ENCODE results near the gene PAX5.

PAX5 gene

DNA sequence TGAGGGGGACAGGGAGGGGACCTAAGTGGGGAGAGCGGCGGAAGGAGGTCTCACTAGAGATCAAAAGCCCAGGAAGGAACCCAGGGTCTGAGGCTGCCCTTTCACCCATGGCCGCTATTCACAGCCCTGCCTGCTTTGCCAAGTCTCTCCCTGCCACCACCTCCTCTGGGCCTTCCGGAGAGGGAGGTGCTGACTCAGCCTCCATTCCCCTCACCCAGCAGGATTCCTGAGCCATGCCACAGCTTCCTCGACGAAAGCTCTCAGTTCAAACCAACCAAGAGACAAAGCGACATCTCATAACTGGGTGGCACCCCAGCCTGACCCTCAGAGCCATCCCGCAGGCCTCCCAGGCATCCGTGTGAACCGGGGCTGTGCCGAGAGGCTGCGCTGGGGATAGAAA is 36.7 kb downstream of the PAX5 start:
- no peaks in the 10 kb centered on the region for H4K20me1 ChIP-seq (ENCODE audit: insufficient read depth, low read length)
- no peaks in the 10 kb centered on the region for H3K9me3 ChIP-seq (replicated peaks; ENCODE audit: insufficient read depth, low read length)
- no peak overlapping the region for H3K9ac ChIP-seq (ENCODE audit: low read length)
- no peak overlapping the region for H3K27ac ChIP-seq (ENCODE audit: low read length)
- no peaks in the 10 kb centered on the region for H3K79me2 ChIP-seq (ENCODE audit: low read length)
- H3K4me2 ChIP-seq (ENCODE audit: low read depth, low read length): no peak overlapping the region
- no peaks in the 10 kb centered on the region for H3K27me3 ChIP-seq (replicated peaks; ENCODE audit: insufficient read depth, low read length)
- peaks cover 5% of the 10 kb centered on the region; the same call in 1 of the 2 replicates for H3K4me1 ChIP-seq (ENCODE audit: low read length)
- H2AFZ ChIP-seq (ENCODE audit: low read length): no peak overlapping the region
- TF ChIP-seq, protein P1, sequence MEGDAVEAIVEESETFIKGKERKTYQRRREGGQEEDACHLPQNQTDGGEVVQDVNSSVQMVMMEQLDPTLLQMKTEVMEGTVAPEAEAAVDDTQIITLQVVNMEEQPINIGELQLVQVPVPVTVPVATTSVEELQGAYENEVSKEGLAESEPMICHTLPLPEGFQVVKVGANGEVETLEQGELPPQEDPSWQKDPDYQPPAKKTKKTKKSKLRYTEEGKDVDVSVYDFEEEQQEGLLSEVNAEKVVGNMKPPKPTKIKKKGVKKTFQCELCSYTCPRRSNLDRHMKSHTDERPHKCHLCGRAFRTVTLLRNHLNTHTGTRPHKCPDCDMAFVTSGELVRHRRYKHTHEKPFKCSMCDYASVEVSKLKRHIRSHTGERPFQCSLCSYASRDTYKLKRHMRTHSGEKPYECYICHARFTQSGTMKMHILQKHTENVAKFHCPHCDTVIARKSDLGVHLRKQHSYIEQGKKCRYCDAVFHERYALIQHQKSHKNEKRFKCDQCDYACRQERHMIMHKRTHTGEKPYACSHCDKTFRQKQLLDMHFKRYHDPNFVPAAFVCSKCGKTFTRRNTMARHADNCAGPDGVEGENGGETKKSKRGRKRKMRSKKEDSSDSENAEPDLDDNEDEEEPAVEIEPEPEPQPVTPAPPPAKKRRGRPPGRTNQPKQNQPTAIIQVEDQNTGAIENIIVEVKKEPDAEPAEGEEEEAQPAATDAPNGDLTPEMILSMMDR (IDR thresholded peaks at IDR 0.05; ENCODE audit: low read length): no peak
- no peak for TF ChIP-seq EZH2 (optimal IDR thresholded peaks at IDR 0.05; ENCODE audit: low read depth, low read length)
- no peak for TF ChIP-seq EZH2phosphoT487 (IDR thresholded peaks at IDR 0.05; ENCODE audit: low read length)
- H3K9me2 ChIP-seq (replicated peaks; ENCODE audit: insufficient read depth, low read length): no peaks in the 10 kb centered on the region
- no peaks in the 10 kb centered on the region for H3K36me3 ChIP-seq (replicated peaks; ENCODE audit: insufficient read depth, low read length)
- no peaks in the 10 kb centered on the region for H3F3A ChIP-seq (ENCODE audit: insufficient read depth, low read length)
- DNase-seq: no peak
- no peak overlapping the region for H3K4me3 ChIP-seq (ENCODE audit: low read length)

- H3K27ac ChIP-seq (ENCODE audit: low read length): no peak overlapping the region
- no peaks in the 10 kb centered on the region for H3F3A ChIP-seq (ENCODE audit: insufficient read depth, low read length)
- peak overlapping the region; percentile 95; the same call in 1 of the 2 replicates for H3K4me2 ChIP-seq (ENCODE audit: low read depth, low read length)
- no peaks in the 10 kb centered on the region for H3K27me3 ChIP-seq (replicated peaks; ENCODE audit: insufficient read depth, low read length)
- H4K20me1 ChIP-seq (ENCODE audit: insufficient read depth, low read length): no peaks in the 10 kb centered on the region
- TF ChIP-seq EZH2 (optimal IDR thresholded peaks at IDR 0.05; ENCODE audit: low read depth, low read length) (no peak), EZH2phosphoT487 (IDR thresholded peaks at IDR 0.05; ENCODE audit: low read length) (no peak)
- TF ChIP-seq, protein P1 (IDR thresholded peaks at IDR 0.05; ENCODE audit: low read length): no peak
- H3K9ac ChIP-seq (ENCODE audit: low read length): no peak overlapping the region
- H3K4me1 ChIP-seq (ENCODE audit: low read length): peaks cover 5% of the 10 kb centered on the region; the same call in 1 of the 2 replicates
- no peaks in the 10 kb centered on the region for H3K79me2 ChIP-seq (ENCODE audit: low read length)
- H3K4me3 ChIP-seq (ENCODE audit: low read length): no peak overlapping the region
- no peaks in the 10 kb centered on the region for H3K36me3 ChIP-seq (replicated peaks; ENCODE audit: insufficient read depth, low read length)
- no peak for DNase-seq
- 0 out of 2 replicates have a peak overlapping the region, but pooled peaks have one; percentile 89 for H2AFZ ChIP-seq (ENCODE audit: low read length)
- no peaks in the 10 kb centered on the region for H3K9me3 ChIP-seq (replicated peaks; ENCODE audit: insufficient read depth, low read length)
- no peaks in the 10 kb centered on the region for H3K9me2 ChIP-seq (replicated peaks; ENCODE audit: insufficient read depth, low read length)
Observed at GRCh38 chr9:36996706-36997086, 37.4 kb downstream of the PAX5 start.

- Histone ChIP-seq H3K4me2 (ENCODE audit: low read depth, low read length) (peak overlapping the region; percentile 95), H3K9me2 (replicated peaks; ENCODE audit: insufficient read depth, low read length) (no peaks in the 10 kb centered on the region), H3K36me3 (replicated peaks; ENCODE audit: insufficient read depth, low read length) (no peaks in the 10 kb centered on the region), H3K79me2 (ENCODE audit: low read length) (no peaks in the 10 kb centered on the region), H3F3A (ENCODE audit: insufficient read depth, low read length) (no peaks in the 10 kb centered on the region), H3K4me3 (ENCODE audit: low read length) (peak overlapping the region; percentile 68), H3K9me3 (replicated peaks; ENCODE audit: insufficient read depth, low read length) (no peaks in the 10 kb centered on the region), H4K20me1 (ENCODE audit: insufficient read depth, low read length) (no peaks in the 10 kb centered on the region), H3K27ac (ENCODE audit: low read length) (no peak overlapping the region), H3K4me1 (ENCODE audit: low read length) (peaks cover 5% of the 10 kb centered on the region; the same call in 1 of the 2 replicates), H3K27me3 (replicated peaks; ENCODE audit: insufficient read depth, low read length) (no peaks in the 10 kb centered on the region), H2AFZ (ENCODE audit: low read length) (peak overlapping the region; percentile 89), H3K9ac (ENCODE audit: low read length) (no peak overlapping the region)
- DNase-seq: peak; percentile 49
- TF ChIP-seq, protein P1 (IDR thresholded peaks at IDR 0.05; ENCODE audit: low read length): peak; percentile 85
- no peak for TF ChIP-seq EZH2 (optimal IDR thresholded peaks at IDR 0.05; ENCODE audit: low read depth, low read length)
Observed at GRCh38 chr9:36995927-36996705, 38.0 kb downstream of the PAX5 start.
